ENCODE data around the gene CT55. TPM values are rescaled to one million over a fixed set of nuclear protein-coding genes. Genes with fewer than 3 reads are reported as not detected.
A peak's percentile ranks its signal among the peaks of the same experiment; 100 is the strongest.

Gene CT55
- total RNA-seq, 1 experiment from 2014 or later: not detected

DNA sequence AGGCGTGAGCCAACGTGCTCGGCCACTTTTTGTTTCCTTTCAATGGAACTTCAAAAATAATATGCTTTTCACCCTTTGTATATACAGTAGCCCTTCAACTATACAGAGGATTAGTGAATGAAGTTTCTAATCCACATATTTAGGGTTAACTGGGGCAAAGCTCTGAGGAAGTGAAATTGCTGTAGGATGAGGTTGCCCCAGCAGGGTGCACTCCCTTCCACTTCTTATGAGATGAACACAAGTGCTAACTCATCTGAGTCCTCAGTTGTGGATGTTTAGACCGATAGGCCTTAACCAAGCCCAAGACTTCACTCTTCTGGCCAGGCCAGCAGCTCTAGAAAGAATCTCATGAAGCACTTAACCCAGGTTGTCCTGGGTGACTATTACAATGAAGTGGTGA is 29.1 kb upstream of the CT55 start:
- H3K9me3 ChIP-seq (ENCODE audit: low read depth, low read length, poor library complexity, severe bottlenecking): no peaks in the 10 kb centered on the region
- no peak for DNase-seq (ENCODE audit: low spot score)
- H3K36me3 ChIP-seq (ENCODE audit: insufficient read depth, low read length, poor library complexity, severe bottlenecking): no peaks in the 10 kb centered on the region
- intact Hi-C loops (cut with micrococcal nuclease; ENCODE audit: unreplicated experiment): no loop called here
- no peaks in the 10 kb centered on the region for H3K27me3 ChIP-seq (replicated peaks; ENCODE audit: insufficient read depth, low read depth, low read length, poor library complexity)
- H3K4me1 ChIP-seq (ENCODE audit: insufficient read depth, low read length, poor library complexity, severe bottlenecking): no peaks in the 10 kb centered on the region
- ChIA-PET POLR2A (ENCODE audit: low non-redundant PET) (no interaction called here), CTCF (interaction anchor here (0.7 kb wide), 1 partner anchor 140 kb away, joined by 4 read pairs; no protein-coding TSS in a partner anchor)
- no peak overlapping the region for H3K4me3 ChIP-seq (ENCODE audit: low read depth, low read length, poor library complexity, severe bottlenecking)
- H3K27ac ChIP-seq (ENCODE audit: low read depth, low read length, poor library complexity, severe bottlenecking): no peak overlapping the region
- TF ChIP-seq, protein P1, sequence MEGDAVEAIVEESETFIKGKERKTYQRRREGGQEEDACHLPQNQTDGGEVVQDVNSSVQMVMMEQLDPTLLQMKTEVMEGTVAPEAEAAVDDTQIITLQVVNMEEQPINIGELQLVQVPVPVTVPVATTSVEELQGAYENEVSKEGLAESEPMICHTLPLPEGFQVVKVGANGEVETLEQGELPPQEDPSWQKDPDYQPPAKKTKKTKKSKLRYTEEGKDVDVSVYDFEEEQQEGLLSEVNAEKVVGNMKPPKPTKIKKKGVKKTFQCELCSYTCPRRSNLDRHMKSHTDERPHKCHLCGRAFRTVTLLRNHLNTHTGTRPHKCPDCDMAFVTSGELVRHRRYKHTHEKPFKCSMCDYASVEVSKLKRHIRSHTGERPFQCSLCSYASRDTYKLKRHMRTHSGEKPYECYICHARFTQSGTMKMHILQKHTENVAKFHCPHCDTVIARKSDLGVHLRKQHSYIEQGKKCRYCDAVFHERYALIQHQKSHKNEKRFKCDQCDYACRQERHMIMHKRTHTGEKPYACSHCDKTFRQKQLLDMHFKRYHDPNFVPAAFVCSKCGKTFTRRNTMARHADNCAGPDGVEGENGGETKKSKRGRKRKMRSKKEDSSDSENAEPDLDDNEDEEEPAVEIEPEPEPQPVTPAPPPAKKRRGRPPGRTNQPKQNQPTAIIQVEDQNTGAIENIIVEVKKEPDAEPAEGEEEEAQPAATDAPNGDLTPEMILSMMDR (conservative IDR thresholded peaks at IDR 0.05; ENCODE audit: low read depth, low read length): no peak
- TF ChIP-seq EZH2 (IDR thresholded peaks at IDR 0.05; ENCODE audit: borderline replicate concordance, low read depth, low read length, poor library complexity, severe bottlenecking): no peak
- no TSS peak for BruUV-seq (replicated peaks)

DNA sequence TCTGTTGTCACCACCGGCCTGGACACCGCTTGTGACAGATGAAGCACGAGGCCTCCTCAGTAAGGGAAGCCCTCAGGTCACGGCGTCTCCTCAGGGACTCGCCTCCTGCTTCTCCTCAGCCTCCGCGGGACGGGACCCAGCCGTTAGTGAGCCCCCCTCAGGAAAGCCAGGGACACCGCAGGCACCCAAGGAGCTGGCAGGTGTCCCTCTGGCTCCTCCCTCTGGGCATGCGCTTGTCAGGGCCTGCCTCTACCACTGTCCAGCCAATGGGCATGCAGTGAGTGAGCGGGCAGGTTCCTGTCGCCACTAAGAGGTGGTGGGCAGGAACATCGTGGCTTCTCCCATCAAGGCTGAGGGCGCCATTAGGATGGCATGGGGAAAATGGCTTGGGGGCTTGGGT is 23.5 kb upstream of the CT55 start:
- POLR2A ChIA-PET (ENCODE audit: low non-redundant PET): no interaction called here
- peak; percentile 12 for DNase-seq (ENCODE audit: low spot score)
- no peaks in the 10 kb centered on the region for H3K4me1 ChIP-seq (ENCODE audit: insufficient read depth, low read length, poor library complexity, severe bottlenecking)
- CTCF ChIA-PET: no interaction called here
- H3K27me3 ChIP-seq (replicated peaks; ENCODE audit: insufficient read depth, low read depth, low read length, poor library complexity): peaks cover 3% of the 10 kb centered on the region
- H3K9me3 ChIP-seq (ENCODE audit: low read depth, low read length, poor library complexity, severe bottlenecking): no peaks in the 10 kb centered on the region
- no peak overlapping the region for H3K4me3 ChIP-seq (ENCODE audit: low read depth, low read length, poor library complexity, severe bottlenecking)
- H3K27ac ChIP-seq (ENCODE audit: low read depth, low read length, poor library complexity, severe bottlenecking): no peak overlapping the region
- H3K36me3 ChIP-seq (ENCODE audit: insufficient read depth, low read length, poor library complexity, severe bottlenecking): no peaks in the 10 kb centered on the region
- TF ChIP-seq, protein P1 (conservative IDR thresholded peaks at IDR 0.05; ENCODE audit: low read depth, low read length): 0 out of 2 replicates have a peak, but pooled peaks have one; percentile 10
- TF ChIP-seq EZH2 (IDR thresholded peaks at IDR 0.05; ENCODE audit: borderline replicate concordance, low read depth, low read length, poor library complexity, severe bottlenecking): no peak
- intact Hi-C loops (cut with micrococcal nuclease; ENCODE audit: unreplicated experiment): loop anchor here (5.0 kb wide), 1 partner anchor 82 kb away; no protein-coding TSS in a partner anchor
- BruUV-seq (replicated peaks): no TSS peak

DNA sequence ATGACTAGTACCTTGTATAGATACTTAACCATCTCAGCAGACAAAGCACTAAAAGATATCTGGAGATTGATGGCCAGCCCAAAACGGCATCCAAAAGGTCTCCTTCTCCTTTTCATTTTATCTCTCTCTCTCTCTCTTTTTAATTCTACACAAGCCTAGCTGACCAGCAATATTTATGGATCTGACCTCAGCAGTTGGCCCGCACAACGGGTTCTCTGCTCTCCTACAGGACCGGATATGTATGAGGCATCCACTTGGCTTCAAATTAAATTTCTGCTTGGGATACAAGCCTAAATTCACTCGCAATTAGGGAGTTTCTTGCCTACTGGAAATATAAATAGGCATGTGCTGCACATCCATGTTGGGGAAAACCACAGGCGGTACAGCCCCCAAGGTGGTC is 22.5 kb upstream of the CT55 start:
- no peak for TF ChIP-seq EZH2 (IDR thresholded peaks at IDR 0.05; ENCODE audit: borderline replicate concordance, low read depth, low read length, poor library complexity, severe bottlenecking)
- TF ChIP-seq, protein P1 (conservative IDR thresholded peaks at IDR 0.05; ENCODE audit: low read depth, low read length): no peak
- DNase-seq (ENCODE audit: low spot score): no peak
- Histone ChIP-seq H3K4me3 (ENCODE audit: low read depth, low read length, poor library complexity, severe bottlenecking) (no peak overlapping the region), H3K4me1 (ENCODE audit: insufficient read depth, low read length, poor library complexity, severe bottlenecking) (no peaks in the 10 kb centered on the region), H3K9me3 (ENCODE audit: low read depth, low read length, poor library complexity, severe bottlenecking) (no peaks in the 10 kb centered on the region), H3K27me3 (replicated peaks; ENCODE audit: insufficient read depth, low read depth, low read length, poor library complexity) (peaks cover 10% of the 10 kb centered on the region), H3K36me3 (ENCODE audit: insufficient read depth, low read length, poor library complexity, severe bottlenecking) (no peaks in the 10 kb centered on the region), H3K27ac (ENCODE audit: low read depth, low read length, poor library complexity, severe bottlenecking) (no peak overlapping the region)
- ChIA-PET POLR2A (ENCODE audit: low non-redundant PET) (no interaction called here), CTCF (no interaction called here)
- BruUV-seq (replicated peaks): no TSS peak
- intact Hi-C loops (cut with micrococcal nuclease; ENCODE audit: unreplicated experiment): loop anchor here (5.0 kb wide), 1 partner anchor 81 kb away; no protein-coding TSS in a partner anchor
